NCI-H526 treated with DMSO at 0.1 percent for 48 hours (cell line): ENCODE data around the gene DNAJC7.
"Not testable (repeated sequence)": the region's sequence is repeated elsewhere in the genome, so short reads cannot be mapped to it uniquely, and the experiment has no call there.

Source experiments
- DNase-seq: peaks from one replicate; lab custom pipeline; 2025; lab: John Stamatoyannopoulos, UW

DNAJC7 gene

DNA sequence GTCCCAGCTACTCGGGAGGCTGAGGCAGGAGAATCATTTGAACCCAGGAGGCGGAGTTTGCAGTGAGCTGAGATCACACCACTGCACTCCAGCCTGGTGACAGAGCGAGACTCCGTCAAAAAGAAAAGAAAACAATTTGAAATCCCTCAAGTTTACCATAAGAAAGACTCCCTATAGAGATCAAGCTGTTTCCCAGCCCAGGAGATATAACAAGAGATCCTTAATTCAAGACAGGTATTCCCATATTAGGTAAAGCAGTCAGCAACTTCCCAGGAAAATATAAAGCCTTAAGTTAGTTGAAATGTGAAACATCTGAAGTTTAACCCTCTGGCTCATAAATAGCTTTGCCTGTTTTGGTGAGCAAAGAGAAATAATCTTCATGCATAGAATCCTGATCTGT, 4.9 kb downstream of the DNAJC7 start:
- not testable (repeated sequence) for DNase-seq

DNA sequence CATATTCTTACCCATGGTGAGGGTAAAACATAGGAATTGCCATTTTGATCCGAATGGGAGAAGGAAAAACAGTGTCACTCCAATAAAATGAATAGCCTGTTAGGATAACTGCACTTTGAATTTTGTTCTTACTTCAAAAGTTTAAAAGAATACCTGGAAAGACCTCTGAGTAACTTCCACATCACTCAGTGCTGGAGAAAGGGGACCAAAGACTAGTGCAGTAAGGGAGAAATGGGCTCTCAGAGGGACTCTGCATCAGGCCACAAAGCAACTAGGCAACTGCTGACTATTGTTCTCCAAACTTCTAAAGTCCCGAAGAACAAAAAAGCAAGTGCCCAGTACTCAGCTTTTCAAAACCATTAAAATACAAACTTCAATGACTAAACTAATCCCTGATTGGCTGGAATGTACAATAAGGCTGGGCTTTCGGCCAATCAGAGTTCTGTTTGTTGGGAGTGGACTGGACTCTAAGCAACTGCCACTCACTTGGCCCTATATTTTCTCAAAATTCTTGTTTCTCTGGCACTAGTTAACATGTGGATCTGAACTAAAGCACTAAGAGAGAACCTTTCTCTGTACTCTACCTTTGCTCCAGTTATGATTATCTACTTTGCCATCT, 6.2 kb downstream of the DNAJC7 start:
- DNase-seq: no peak

DNA sequence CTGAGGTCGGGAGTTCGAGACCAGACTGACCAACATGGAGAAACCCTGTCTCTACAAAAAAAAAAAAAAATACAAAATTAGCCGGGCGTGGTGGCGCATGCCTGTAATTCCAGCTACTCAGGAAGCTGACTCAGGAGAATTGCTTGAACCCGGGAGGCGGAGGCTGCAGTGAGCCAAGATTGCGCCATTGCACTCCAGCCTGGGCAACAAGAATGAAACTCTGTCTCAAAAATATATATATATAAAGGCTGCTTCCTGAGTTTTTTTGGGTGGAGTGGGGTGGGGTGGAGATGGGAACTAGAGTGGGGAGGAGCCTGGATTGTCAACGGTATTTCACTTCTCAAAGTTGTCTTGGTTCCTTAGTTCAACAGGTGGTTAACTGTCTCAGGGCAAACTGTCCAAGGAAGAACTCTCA, 7.0 kb downstream of the DNAJC7 start:
- DNase-seq: not testable (repeated sequence)

DNA sequence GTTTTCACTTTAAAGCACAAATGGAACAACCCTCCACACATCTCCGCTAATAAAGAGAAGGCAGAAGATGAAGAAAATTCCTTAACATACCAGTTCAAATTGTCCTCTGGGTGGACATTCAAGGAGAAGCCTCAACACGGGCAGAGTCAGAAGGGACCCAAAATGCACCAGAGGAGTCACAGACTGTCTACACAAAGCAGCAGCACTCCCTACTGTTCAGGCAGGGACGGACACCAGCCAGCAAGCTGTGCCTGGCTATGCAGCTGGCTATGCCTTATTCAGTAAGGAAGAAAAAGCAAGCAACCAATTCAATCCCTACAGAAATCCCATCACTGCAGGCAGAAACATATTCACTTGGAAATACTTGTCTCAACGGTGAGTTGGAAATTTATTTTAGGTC, 8.1 kb downstream of the DNAJC7 start:
- DNase-seq: no peak

DNA sequence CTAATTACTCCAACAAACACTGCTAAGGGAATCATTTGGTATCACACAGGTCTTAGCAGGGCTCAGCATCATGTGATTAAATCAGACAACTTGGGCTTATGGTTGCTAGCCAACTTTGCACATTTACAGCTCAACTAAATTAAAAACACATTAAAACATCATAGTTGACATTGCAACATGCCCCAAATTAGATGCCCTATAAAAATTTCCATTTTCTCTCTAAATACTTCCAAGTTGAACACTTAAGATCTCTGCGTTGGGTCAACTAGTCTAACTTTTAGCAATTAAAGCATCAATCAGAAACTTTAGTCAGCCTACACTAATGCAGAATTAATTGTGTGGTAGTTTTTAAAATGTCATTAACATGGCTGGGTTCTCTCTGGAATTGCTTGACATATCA, 12.1 kb downstream of the DNAJC7 start:
- no peak for DNase-seq

DNA sequence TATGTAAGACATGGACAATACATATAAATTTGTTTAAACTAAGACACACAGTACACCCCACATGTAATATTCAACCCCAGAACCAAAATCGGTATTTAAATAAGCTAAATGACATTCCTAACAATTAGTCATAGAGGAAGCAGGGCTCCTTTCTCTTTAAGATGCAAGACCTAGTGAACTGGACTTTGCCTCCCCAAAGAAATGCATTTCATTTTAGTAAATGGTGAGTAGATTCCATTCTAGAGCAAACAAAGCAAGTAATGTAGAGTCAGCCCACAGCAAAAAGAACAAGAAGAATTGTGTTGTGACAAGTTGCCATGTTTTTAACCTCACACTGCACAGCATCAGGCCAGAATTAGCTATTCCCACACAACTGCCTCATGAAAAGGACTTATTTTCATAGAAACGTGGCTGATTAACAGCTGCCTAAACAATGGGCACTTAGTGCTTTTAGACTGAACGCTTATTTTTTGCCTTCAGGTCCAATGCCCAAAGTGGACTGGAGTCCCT, 14.4 kb downstream of the DNAJC7 start:
- no peak for DNase-seq

DNA sequence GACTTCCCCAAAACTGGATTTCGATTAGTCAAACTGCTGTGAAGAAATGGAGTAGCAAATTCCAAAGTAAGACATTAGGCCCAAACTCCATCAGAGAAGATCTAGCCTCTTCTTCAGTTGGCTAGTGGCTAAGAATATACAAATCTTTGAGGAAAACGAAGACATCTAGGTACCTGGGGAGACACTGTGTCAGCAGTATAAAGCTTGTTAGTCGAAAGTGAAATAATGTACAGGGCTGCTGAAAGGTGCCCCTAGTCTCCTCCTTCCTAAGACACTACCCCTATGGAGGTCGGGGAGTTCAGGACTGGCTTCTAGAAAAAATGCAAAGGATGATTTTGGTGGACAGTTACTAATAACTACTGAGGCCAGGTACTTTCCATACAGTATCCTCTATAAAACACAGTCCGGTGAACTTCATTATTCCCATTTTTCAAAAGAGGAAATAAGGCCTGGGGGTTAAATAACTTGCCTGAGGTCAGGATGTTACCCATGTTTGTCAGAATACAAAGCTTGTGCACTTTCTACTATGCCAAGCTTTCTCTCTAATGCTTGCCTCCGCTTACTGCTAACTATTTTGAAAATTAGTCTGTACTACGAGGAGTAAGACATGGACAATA, 15.0 kb downstream of the DNAJC7 start:
- no peak for DNase-seq

DNA sequence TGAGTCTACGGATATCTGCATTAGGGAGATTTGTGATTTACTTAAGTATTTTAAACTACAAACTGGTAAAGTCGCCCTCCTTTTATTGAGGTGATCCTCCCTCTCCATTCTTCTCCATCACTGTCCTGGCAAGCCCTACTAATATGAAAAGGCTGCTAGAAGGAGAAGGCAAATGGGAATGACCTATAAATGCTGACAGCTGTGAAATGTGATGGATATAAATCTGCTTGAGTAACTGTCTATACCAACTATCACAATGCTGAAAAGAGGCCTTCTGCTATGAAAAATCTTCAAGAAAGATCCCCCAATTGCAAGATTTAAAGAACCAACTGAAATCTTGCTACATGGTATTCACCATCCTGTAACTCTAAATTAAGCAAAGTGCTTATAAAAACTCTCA, 15.5 kb downstream of the DNAJC7 start:
- no peak for DNase-seq

DNA sequence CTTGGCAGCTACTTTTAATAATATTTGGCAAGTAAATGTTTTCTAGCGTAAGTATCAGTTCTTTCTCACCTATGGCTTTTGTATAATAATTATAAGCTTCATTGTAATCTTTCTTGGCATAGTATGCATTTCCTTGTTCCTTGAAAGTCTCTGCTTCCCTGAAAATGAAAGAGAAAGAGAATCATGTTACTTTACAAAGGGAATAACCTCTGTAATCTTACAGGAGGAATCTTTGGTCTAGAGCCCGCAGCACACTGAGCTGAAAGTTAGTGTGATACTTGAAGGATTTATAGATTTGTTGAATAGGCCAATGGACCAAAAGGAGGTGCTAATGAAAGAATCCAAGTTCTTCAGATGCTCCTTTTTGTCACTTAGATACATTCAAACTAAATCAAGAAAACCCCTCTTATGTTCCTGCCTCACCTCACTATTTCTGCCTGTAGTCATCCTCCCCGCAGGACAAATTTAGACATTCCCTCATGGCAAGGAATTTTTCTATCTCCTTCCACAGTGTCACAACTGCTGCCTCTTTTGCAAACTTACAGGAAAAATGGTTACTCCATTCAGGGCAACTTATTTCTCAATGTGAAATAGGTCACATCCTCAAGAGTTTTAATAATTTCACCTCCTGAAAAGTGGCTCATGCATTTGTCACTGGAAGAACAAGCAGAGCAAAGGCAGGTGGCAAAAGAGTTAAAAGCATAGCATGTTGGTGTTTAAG, 16.7 kb downstream of the DNAJC7 start:
- no peak for DNase-seq

DNA sequence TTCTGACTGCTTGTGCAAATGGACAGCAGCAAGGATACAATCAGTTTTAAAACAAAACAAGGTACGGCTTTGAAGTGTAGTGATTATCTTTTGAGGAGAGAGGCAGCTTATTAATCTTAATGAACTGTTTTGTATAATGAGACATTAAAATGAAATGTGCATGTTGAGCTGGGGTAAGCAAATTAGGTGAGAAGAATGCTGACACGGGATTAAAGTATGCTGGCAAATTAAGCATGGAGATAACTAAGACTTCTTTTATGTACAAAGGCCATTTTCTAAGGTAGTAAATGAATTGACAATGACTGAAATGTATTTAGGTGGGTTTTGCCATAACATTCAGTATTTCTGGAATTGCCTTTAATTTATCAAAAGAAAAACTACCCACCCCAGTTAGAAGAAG, 18.7 kb downstream of the DNAJC7 start:
- no peak for DNase-seq

DNA sequence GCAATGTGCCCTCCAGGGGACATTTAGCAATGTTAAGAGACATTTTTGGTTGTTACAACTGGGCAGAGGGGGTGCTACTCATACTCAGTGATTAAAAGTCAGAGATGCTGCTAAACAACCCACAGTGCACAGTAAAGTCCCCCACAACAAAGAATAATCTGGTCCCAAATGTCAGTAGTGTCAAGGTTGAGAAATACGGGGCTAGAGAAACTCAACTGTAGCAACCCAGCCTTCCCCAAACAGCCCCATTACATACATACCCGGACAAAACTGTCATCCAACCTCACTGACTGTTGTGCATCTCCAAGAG, 20.4 kb downstream of the DNAJC7 start:
- DNase-seq: no peak

DNA sequence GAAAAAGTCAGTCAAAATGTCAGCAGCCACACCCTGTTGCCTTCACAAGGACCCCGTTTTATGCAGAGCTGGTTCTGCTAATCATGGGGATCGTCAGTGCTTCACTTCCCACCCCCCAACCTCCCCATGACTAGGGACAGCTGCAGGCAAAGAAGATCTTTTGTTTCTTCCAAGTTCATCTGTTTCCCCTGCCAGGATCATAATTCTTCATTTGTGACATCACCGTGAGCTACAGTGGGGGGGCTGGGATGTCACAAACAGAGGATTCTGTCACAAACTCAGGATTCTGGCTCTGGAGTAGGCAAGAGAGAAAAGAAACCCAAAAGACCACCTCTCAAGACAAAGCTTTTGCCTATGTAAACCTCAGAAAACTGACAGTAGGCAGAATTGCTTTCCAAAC, 24.7 kb downstream of the DNAJC7 start:
- DNase-seq: no peak

DNA sequence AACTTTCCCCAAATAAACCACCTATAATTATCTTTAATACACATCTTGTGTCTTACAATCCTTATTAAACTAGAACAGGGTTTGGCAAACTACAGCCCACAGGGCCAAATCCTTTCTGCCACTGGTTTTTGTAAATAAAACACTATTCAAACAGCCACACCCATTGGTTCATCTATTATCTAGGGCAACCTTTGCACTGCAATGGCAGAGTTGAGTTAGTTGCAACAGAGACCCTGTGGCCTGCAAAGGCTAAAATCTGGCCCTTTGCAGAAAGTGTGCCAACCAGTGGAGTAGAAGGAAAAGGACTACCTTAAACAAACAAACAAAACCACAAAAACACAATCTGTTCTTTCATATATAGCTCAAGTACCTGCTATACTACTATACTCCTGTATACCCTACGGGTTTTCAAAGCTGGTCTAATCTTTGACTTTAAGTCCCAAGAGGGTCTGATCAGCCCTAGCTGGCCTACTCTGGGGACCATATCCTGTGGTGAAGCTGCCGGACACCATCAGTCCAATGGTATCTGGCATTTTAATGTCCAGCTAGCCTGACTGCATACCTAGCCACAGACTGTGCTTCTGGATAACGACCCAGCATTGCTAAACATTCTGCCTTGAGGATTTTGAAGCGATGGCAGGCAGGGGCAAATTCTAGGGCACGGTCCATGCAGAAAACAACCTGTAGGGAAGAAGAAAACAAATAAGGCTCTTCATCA, 27.4 kb downstream of the DNAJC7 start:
- no peak for DNase-seq

DNA sequence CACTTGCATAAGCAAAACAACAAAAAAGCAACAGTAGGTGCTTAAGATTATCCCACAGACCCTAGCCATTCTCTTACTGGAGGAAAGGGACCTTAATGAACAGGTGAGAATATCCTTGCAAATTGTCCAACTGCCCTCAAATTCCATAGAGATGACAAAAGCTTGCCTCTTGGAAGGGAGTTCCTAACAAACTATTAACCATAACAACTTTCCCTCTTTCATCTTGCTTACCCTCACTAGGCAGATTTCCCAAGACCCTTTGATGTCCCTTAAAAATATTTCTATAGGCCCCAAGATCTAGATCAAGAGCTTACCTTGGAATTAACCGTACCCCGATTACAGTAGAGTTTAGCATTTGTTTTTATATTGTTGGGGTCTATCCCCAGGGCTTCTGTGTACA, 28.8 kb downstream of the DNAJC7 start:
- no peak for DNase-seq

DNA sequence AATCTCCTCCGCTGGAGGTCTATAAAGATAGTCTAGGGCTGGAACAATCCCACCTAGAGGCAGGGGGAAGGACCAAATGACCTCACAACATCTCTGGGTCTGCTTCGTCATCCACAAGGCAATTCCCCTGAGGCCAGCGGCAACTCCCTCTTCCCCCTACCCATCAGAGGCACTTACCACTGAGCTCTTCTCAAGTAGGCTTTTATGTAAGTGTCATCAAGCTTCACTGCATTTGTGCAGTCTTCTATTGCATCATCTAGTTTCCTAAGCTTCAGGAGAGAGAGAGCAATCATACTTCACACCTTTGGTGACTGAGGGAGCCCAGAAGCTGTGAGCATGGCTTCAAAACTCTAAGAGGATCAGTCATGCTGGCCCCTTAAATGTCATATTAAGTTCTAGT, 29.6 kb downstream of the DNAJC7 start:
- DNase-seq: no peak

DNA sequence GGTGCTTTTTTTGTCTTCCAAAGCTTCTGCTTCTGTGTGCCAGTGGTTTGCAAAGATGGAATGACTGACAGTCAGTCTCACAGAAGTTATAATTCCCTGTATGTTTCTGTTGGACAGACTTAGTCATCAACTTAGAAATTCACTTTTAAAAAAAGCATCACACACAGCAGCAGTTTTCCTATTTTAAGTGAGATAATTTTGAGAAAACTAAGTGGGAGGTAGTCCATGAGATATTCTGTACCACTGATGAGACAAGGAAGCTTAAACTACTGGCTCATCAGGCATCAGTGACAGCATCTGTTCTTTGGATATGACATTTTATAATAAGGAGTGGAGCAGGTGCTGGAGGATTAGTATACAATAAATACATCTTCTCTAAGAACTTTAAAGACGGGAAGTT, 30.6 kb downstream of the DNAJC7 start:
- no peak for DNase-seq

DNA sequence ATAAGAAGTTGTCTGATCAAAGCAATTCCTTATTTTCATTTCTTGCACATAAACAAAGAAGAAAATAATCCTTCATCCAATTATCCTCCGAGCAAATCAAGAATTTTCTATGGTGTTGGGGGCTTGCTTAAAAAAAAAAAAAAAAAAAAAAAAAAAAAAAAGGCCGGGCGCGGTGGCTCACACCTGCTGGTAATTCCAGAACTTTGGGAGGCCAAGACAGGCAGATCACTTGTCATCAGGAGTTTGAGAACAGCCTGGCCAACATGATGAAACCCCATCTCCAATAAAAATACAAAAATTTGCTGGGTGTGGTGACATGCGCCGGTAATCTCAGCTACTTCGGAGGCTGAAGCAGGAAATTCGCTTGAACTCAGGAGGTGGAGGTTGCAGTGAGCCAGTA, 31.3 kb downstream of the DNAJC7 start:
- DNase-seq: no peak

DNA sequence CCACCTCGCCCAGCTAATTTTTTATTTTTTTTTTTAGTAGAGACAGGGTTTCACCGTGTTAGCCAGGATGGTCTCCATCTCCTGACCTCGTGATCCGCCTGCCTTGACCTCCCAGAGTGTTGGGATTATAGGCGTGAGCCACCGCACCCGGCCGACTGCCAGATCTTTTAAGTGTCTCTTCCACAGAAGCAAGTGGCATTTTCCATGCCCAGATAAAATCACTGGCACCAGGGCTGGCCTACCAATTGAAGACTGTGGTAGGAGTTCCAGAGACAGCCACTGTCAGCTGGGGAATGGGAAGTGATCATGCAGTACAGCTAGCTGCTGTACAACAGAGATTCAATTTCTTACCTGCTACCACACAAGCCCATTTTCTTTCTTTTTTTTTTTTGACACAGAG, 32.8 kb downstream of the DNAJC7 start:
- no peak for DNase-seq

DNA sequence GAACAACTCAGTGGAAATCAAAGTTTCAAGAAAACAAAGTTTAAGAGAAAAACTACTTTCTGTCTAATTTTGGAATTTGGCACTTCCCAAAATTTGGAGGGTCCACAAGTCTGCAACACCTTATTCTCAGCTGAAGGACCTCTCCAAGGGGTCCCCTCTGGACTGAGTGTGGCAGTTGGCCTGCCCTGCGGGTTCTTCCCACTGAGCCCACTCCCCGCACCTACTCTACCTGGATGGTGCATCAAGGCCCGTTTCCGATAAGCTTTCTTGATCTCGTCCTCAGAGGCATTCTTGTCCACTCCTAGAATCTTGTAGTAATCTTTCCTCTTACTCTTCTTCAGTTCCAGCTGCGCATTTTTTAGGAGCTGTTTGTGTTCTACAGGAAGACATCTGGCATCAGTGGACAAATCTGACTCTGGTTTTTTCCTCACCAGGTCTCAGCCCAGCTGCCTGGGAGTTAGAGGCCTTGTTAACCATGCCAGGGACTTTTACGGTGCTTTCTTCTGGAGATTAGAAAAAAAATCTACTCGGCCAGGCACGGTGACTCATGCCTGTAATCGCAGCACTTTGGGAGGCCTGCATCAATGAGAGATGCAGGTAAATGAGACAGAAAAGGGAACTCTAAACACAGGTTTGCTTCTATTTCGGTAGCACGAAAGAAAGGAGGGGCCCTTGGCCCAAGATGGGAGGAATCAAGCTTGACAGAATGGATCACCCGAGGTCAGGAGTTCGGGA, 35.0 kb downstream of the DNAJC7 start:
- DNase-seq: no peak

DNA sequence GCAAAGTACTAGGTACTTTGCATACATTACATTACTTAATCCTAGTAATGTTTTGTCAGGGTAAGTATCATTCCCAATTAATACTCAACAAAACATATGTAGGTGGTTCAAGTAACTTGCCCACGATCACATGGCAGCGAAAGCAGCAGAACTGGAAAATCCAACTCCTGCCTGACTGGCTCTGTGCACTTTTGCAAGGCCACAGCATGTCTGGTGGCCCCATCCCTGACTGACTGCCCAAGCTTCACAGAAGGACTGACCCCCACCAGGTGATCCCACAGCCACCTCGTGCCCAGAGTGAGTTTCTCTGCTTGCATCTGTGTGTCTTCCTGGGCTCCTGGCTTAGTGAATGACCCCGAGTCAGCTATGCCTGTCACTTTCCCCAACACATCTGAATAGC, 39.2 kb downstream of the DNAJC7 start:
- no peak for DNase-seq

DNA sequence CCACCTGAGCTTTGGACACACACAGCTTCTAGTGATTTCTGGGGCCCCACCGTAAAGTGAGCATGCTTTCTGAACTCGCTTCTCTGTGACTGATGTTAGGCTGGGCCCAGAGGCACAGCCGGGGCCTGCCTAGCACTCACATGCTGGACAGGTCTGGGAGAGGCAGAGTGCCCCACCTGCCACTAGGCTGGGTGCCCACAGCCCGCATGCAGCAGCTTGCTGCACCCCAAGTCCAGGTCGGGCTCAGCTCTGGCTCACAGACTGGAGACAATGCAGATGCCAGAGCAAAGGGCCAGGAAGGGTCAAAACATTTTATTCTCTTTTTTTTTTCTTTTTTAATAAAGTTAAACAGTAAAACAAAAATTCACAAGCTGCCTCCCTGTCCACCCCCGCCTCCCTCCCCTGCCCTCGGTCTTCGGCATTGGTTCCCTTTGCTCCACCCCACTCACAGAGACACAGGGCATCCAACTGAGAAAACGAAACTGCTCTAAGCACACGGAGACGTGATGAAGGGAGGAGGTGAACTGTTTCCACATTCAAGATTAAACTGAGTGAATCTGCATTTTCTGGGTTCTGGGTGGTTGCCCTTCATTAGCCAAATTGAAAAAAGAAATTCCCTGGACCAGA, 41.0 kb downstream of the DNAJC7 start:
- no peak for DNase-seq
